Glutamatergic neuron (in vitro differentiated cells): ENCODE data around the gene ARHGEF4. TPM values are rescaled to one million over a fixed set of nuclear protein-coding genes. Genes with fewer than 3 reads are reported as not detected.

Experiments used
- DNase-seq: peaks from one replicate; pipeline ENCODE4 v3.0.0; 2022
- H3K27ac Mint-ChIP-seq: one replicate; pipeline ENCODE4 v1.8.0; 2020; ENCODE audit warnings: mild to moderate bottlenecking, mixed read lengths, inconsistent platforms; ENCODE audit not compliant: unreplicated experiment
- H3K27me3 Mint-ChIP-seq: one replicate; pipeline ENCODE4 v1.8.0; 2020; ENCODE audit warnings: mild to moderate bottlenecking, moderate library complexity, mixed read lengths, inconsistent platforms; ENCODE audit not compliant: unreplicated experiment
- H3K36me3 Mint-ChIP-seq: one replicate; pipeline ENCODE4 v1.8.0; 2020; ENCODE audit warnings: mild to moderate bottlenecking, mixed read lengths, inconsistent platforms; ENCODE audit not compliant: unreplicated experiment
- H3K4me1 Mint-ChIP-seq: one replicate; pipeline ENCODE4 v1.8.0; 2020; ENCODE audit warnings: mild to moderate bottlenecking, low read depth, mixed read lengths, inconsistent platforms; ENCODE audit not compliant: unreplicated experiment
- H3K4me3 Mint-ChIP-seq: one replicate; pipeline ENCODE4 v1.8.0; 2020; ENCODE audit warnings: mild to moderate bottlenecking, mixed read lengths, inconsistent platforms; ENCODE audit not compliant: unreplicated experiment
- H3K9me3 Mint-ChIP-seq: one replicate; pipeline ENCODE4 v1.8.0; 2020; ENCODE audit warnings: mild to moderate bottlenecking, moderate library complexity, mixed read lengths, inconsistent platforms; ENCODE audit not compliant: unreplicated experiment
- CTCF ChIP-seq: fragments of 200-600 bp; sonication (generic); IDR thresholded peaks from one replicate; pipeline ENCODE4 v1.5.0; 2021; ENCODE audit not compliant: partially characterized antibody, unreplicated experiment
- total RNA-seq: library from RNA; stranded (reverse); fragmentation: NEBNext Ultra II Directional; extraction: Animal tissue kit (Norgen Biotek cat#: 25700); gene quantifications from one replicate; pipeline ENCODE4 v1.2.1, GENCODE V29; 2021; ENCODE audit not compliant: unreplicated experiment

Gene ARHGEF4
- total RNA-seq, 1 donor from 2014 or later = 6.1 TPM

GRCh38 chr2:131035112-131035825 lies 198.6 kb downstream of the ARHGEF4 start:
- H3K9me3 Mint-ChIP-seq = peaks cover 12% of the 10 kb centered on the region
- no peaks in the 10 kb centered on the region for H3K36me3 Mint-ChIP-seq
- H3K27ac Mint-ChIP-seq = no peak overlapping the region
- peaks cover 7% of the 10 kb centered on the region for H3K4me1 Mint-ChIP-seq
- peaks cover 4% of the 10 kb centered on the region for H3K27me3 Mint-ChIP-seq
- peak overlapping the region; percentile 70 for H3K4me3 Mint-ChIP-seq
- DNase-seq = no peak
- no peak for TF ChIP-seq CTCF

GRCh38 chr2:131035826-131036231 lies 199.1 kb downstream of the ARHGEF4 start:
- no peak for TF ChIP-seq CTCF
- Mint-ChIP-seq H3K9me3 (peaks cover 12% of the 10 kb centered on the region), H3K27ac (peak overlapping the region; percentile 52), H3K4me1 (peaks cover 7% of the 10 kb centered on the region), H3K27me3 (peaks cover 4% of the 10 kb centered on the region), H3K36me3 (no peaks in the 10 kb centered on the region), H3K4me3 (peak overlapping the region; percentile 63)
- no peak for DNase-seq

- DNase-seq = no peak
- Mint-ChIP-seq H3K27ac (peak overlapping the region; percentile 52), H3K36me3 (no peaks in the 10 kb centered on the region), H3K4me1 (peaks cover 11% of the 10 kb centered on the region), H3K4me3 (peak overlapping the region; percentile 63), H3K27me3 (peaks cover 4% of the 10 kb centered on the region), H3K9me3 (peaks cover 12% of the 10 kb centered on the region)
- TF ChIP-seq CTCF = no peak
Measured at GRCh38 chr2:131036269-131036668, 199.6 kb downstream of the ARHGEF4 start.

- TF ChIP-seq CTCF = peak; percentile 15
- no peaks in the 10 kb centered on the region for H3K36me3 Mint-ChIP-seq
- DNase-seq = no peak
- peaks cover 10% of the 10 kb centered on the region for H3K9me3 Mint-ChIP-seq
- no peak overlapping the region for H3K27ac Mint-ChIP-seq
- H3K4me1 Mint-ChIP-seq = peaks cover 13% of the 10 kb centered on the region
- peaks cover 4% of the 10 kb centered on the region for H3K27me3 Mint-ChIP-seq
- peak overlapping the region; percentile 34 for H3K4me3 Mint-ChIP-seq
Measured at GRCh38 chr2:131036696-131037397, 200.1 kb downstream of the ARHGEF4 start.
